Keratinocyte (primary cell): ENCODE results near the gene FUT8. TPM values are rescaled to one million over a fixed set of nuclear protein-coding genes. Genes with fewer than 3 reads are reported as not detected.

ENCODE experiments used
- DNase-seq: peaks from one replicate; pipeline ENCODE4 v3.0.0-alpha.2; 2011; ENCODE audit warnings: low read depth, missing footprints, low spot score
- FAIRE-seq: peaks from 2 replicates; lab custom pipeline; 2011; peaks lifted over from hg19 to GRCh38; lab: Jason Lieb, UNC
- H2AFZ ChIP-seq: 2 replicates; pipeline ENCODE4 v1.6.0; 2012; ENCODE audit warnings: low read length, control low read depth, inconsistent platforms; ENCODE audit not compliant: control insufficient read depth
- H3K27ac ChIP-seq: 2 replicates; pipeline ENCODE4 v1.5.1; 2011; ENCODE audit warnings: low read length; ENCODE audit not compliant: control insufficient read depth, insufficient read depth
- H3K27me3 ChIP-seq: 3 replicates; pipeline ENCODE4 v1.6.0; 2011; ENCODE audit warnings: low read length; ENCODE audit not compliant: control insufficient read depth, insufficient read depth; ENCODE audit errors: extremely low read depth
- H3K36me3 ChIP-seq, 2 experiments: 2 replicates in 1 of 2; 3 replicates in 1 of 2; pipeline ENCODE4 v1.5.1; 2011; ENCODE audit warnings: low read length in 2 of 2, mild to moderate bottlenecking in 1 of 2; ENCODE audit not compliant: control insufficient read depth in 2 of 2, insufficient read depth in 2 of 2; ENCODE audit errors: extremely low read depth in 1 of 2
- H3K4me1 ChIP-seq: 3 replicates; pipeline ENCODE4 v1.5.1; 2011; ENCODE audit warnings: low read length; ENCODE audit not compliant: control insufficient read depth, insufficient read depth; ENCODE audit errors: extremely low read depth
- H3K4me2 ChIP-seq: 3 replicates; pipeline ENCODE4 v1.6.0; 2011; ENCODE audit warnings: low read depth, low read length; ENCODE audit not compliant: control insufficient read depth, insufficient read depth; ENCODE audit errors: extremely low read depth
- H3K4me3 ChIP-seq, 3 experiments: fragments of 200-600 bp in 1 of 3; sonication (generic) in 1 of 3; 2 replicates in 2 of 3; 3 replicates in 1 of 3; pipeline ENCODE4 v1.5.1; 2011 to 2016; ENCODE audit warnings: low read length in 3 of 3, mild to moderate bottlenecking in 3 of 3, control low read depth in 2 of 3, inconsistent platforms in 1 of 3, low read depth in 1 of 3, mixed read lengths in 1 of 3, mixed run types in 1 of 3, moderate library complexity in 1 of 3; ENCODE audit not compliant: control insufficient read depth in 2 of 3, insufficient read depth in 2 of 3; ENCODE audit errors: extremely low read depth in 1 of 3
- H3K79me2 ChIP-seq: 2 replicates; pipeline ENCODE4 v1.6.0; 2012; ENCODE audit warnings: low read length; ENCODE audit not compliant: control insufficient read depth, insufficient read depth
- H3K9ac ChIP-seq: 3 replicates; pipeline ENCODE4 v1.6.0; 2011; ENCODE audit warnings: low read length; ENCODE audit not compliant: control insufficient read depth, insufficient read depth; ENCODE audit errors: extremely low read depth
- H3K9me1 ChIP-seq: 3 replicates; pipeline ENCODE4 v1.6.0; 2011; ENCODE audit warnings: low read length; ENCODE audit not compliant: control insufficient read depth, insufficient read depth; ENCODE audit errors: extremely low read depth
- H3K9me3 ChIP-seq: 2 replicates; pipeline ENCODE4 v1.5.1; 2012; ENCODE audit warnings: low read depth, low read length; ENCODE audit not compliant: control insufficient read depth
- H4K20me1 ChIP-seq: 3 replicates; pipeline ENCODE4 v1.6.0; 2011; ENCODE audit warnings: low read length; ENCODE audit not compliant: control insufficient read depth, insufficient read depth; ENCODE audit errors: extremely low read depth
- EZH2 ChIP-seq: IDR thresholded peaks from one replicate; pipeline ENCODE4 v1.6.1; 2012; ENCODE audit warnings: inconsistent platforms, mild to moderate bottlenecking, low read length, moderate library complexity
- dilution Hi-C: fragments of 300-500 bp; cut with MboI; formaldehyde crosslinking; loops from one replicate; pipeline ENCODE4 v1.7.0; 2020; ENCODE audit warnings: low sequenced_read_pairs; ENCODE audit not compliant: extremely low pct_ligation_motif_present
- polyA plus RNA-seq, 5 experiments: library from polyadenylated mRNA; depleted of rRNA in 3 of 5; stranded (reverse) in 3 of 5; stranded (forward) in 1 of 5; unstranded in 1 of 5; fragments of >200 nt; gene quantifications; 1 replicate in 1 of 5; 2 replicates in 3 of 5; 3 replicates in 1 of 5; pipeline versions ENCODE4 v1.2.1 to v1.2.3, GENCODE V29; 2011 to 2012; ENCODE audit warnings: missing spikeins in 2 of 5, low read depth in 1 of 5, low replicate concordance in 1 of 5
- TF ChIP-seq, protein P1 (sequence below), 3 experiments: IDR thresholded peaks in 1 of 3; conservative IDR thresholded peaks in 1 of 3; optimal IDR thresholded peaks in 1 of 3; 2 replicates in 2 of 3; 3 replicates in 1 of 3; pipeline versions ENCODE3 to v1.5.1; 2011; ENCODE audit warnings: low read length in 3 of 3, mild to moderate bottlenecking in 3 of 3, moderate library complexity in 2 of 3, control low read depth in 1 of 3, inconsistent platforms in 1 of 3; ENCODE audit not compliant: insufficient read depth in 2 of 3; ENCODE audit errors: extremely low read depth in 1 of 3

The FUT8 gene
- polyA plus RNA-seq, 1 donor (not counting 4 experiments of a cell fraction or from before 2014, with no cell fraction given): 12.5 TPM

DNA sequence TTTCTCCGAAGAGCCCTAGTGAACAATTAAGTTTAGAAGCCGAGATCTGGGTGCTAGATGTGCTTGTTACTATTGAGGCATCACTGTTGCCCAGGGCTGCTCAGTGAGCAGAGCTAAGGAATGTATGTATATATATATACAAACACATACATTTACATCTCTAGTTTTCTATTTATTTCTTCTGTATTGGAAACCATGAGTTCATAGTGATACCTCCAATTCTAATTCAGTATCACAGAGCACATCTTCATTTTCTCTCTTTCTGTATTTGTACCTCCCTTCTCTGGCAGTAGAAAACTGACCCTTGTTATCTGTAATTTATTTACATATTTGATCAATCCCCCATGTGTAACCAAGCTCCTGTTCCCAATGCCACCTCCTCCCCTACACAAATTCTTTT is 40.7 kb upstream of the FUT8 start:
- H3K79me2 ChIP-seq: no peaks in the 10 kb centered on the region
- no peaks in the 10 kb centered on the region for H3K9me1 ChIP-seq
- H3K9me3 ChIP-seq: no peaks in the 10 kb centered on the region
- peak; percentile 5 for FAIRE-seq
- H3K36me3 ChIP-seq: no peaks in the 10 kb centered on the region
- H3K4me1 ChIP-seq: peaks cover 6% of the 10 kb centered on the region
- no peak for TF ChIP-seq EZH2
- TF ChIP-seq, protein P1, sequence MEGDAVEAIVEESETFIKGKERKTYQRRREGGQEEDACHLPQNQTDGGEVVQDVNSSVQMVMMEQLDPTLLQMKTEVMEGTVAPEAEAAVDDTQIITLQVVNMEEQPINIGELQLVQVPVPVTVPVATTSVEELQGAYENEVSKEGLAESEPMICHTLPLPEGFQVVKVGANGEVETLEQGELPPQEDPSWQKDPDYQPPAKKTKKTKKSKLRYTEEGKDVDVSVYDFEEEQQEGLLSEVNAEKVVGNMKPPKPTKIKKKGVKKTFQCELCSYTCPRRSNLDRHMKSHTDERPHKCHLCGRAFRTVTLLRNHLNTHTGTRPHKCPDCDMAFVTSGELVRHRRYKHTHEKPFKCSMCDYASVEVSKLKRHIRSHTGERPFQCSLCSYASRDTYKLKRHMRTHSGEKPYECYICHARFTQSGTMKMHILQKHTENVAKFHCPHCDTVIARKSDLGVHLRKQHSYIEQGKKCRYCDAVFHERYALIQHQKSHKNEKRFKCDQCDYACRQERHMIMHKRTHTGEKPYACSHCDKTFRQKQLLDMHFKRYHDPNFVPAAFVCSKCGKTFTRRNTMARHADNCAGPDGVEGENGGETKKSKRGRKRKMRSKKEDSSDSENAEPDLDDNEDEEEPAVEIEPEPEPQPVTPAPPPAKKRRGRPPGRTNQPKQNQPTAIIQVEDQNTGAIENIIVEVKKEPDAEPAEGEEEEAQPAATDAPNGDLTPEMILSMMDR (optimal IDR thresholded peaks at IDR 0.05 in 1 of 3, IDR thresholded peaks at IDR 0.05 in 1 of 3, conservative IDR thresholded peaks at IDR 0.05 in 1 of 3; ENCODE audit: extremely low read depth in 1 of 3, insufficient read depth in 2 of 3, low read length in 3 of 3): no peak
- H2AFZ ChIP-seq: no peak overlapping the region
- dilution Hi-C loops: no loop called here
- no peak overlapping the region for H3K4me2 ChIP-seq
- H3K9ac ChIP-seq: no peak overlapping the region
- DNase-seq: no peak
- H3K27me3 ChIP-seq: no peaks in the 10 kb centered on the region
- no peaks in the 10 kb centered on the region for H4K20me1 ChIP-seq
- no peak overlapping the region for H3K4me3 ChIP-seq
- no peak overlapping the region for H3K27ac ChIP-seq

DNA sequence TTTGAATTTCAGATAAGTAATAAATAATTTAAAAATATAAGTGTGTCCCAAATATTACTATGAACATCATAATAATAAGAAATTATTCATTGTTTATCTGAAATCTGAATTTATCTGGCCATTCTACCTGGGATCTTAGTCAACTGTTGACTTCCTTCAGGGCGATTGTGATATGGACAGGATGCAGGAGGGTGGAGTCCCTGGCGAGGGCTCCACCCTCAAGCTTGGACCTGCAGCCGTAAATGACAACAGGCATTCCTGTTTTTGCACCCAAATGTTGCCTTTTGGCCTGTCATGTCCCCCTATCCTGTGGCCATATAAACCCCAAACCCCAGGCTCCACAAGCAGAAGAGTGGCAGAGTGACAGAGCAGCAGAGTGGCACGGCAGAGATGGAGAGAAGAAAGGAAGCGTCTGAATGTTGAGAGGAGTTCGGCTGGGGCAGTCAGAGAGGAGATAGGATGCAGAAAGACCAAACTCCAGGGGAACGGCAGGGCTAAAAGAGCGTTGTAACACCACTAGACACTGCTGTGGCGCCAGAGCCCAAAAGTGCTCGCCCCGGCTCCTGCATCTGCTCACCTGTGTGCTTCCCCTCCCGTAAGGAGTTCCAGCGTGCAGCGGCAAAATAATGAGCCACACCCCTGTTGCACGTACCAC is 39.4 kb upstream of the FUT8 start:
- Histone ChIP-seq H2AFZ (peak overlapping the region; percentile 82), H3K36me3 (no peaks in the 10 kb centered on the region), H3K27ac (no peak overlapping the region), H3K4me2 (peak overlapping the region; percentile 77), H3K9me1 (no peaks in the 10 kb centered on the region), H3K79me2 (no peaks in the 10 kb centered on the region), H3K9me3 (no peaks in the 10 kb centered on the region), H3K9ac (no peak overlapping the region), H3K4me1 (peaks cover 6% of the 10 kb centered on the region), H4K20me1 (no peaks in the 10 kb centered on the region), H3K4me3 (peak overlapping the region in 2 of 3 experiments; percentile 25 to 60), H3K27me3 (no peaks in the 10 kb centered on the region)
- TF ChIP-seq, protein P1 (optimal IDR thresholded peaks at IDR 0.05 in 1 of 3, IDR thresholded peaks at IDR 0.05 in 1 of 3, conservative IDR thresholded peaks at IDR 0.05 in 1 of 3; ENCODE audit: extremely low read depth in 1 of 3, insufficient read depth in 2 of 3, low read length in 3 of 3): no peak
- TF ChIP-seq EZH2: no peak
- FAIRE-seq: peak; percentile 32
- dilution Hi-C loops: no loop called here
- DNase-seq: no peak
